Hematopoietic multipotent progenitor cell (in vitro differentiated cells): ENCODE data around the gene PRKD3. TPM values are rescaled to one million over a fixed set of nuclear protein-coding genes. Genes with fewer than 3 reads are reported as not detected.

Experiments
- DNase-seq, 3 donors: peaks; one replicate each; pipeline ENCODE4 v3.0.0-alpha.2; 2011 to 2015; ENCODE audit warnings: low read depth in 2 of 3, low spot score in 2 of 3
- total RNA-seq: library from RNA; depleted of rRNA; stranded (reverse); fragments of >200 nt; gene quantifications from one replicate; pipeline ENCODE4 v1.2.3, GENCODE V29; 2012

PRKD3 gene
- total RNA-seq, 1 donor: 27.5 TPM

DNA sequence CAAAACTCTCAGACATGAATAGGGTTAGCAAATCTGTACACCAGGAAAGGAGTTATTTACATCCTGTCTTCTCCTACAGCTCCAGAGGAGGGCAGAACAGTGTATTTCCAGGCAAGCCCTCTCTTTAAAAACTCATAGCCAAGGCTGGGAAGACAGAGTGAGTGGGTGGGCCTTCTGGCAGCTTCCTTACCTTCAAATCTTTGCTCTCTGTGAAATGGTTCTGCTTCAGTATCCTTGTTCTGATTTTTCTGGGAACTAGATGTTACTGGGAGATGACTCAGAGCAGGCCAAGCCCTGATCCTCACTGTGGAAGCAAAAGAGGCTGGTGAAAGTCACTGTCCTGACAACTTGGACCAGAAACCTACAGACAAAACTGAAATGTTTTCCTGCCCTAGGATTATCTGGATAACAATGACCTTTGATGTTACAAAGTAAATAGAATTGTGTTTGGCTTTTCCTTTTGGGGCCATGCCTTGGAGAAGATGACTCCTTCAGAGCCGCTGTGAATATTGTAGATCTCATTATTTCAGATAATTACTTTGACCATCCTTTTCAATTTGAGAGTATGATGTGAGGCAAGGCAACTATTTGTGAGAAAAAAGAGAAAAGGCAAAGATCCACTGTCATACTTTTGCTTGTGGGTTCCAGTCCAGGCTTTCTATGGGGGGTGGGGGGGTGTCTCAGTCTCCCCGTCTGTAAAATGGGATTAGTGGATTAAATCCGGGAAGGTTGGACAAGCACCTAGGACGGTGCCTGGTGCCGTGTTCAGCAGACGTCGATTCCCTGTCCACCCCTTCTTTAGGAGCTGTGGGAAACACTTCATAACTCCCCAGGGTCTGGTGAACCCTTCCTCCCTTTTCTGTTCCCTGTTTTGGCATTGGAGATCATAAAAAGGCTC, 19.2 kb upstream of the PRKD3 start:
- DNase-seq: peak in 1 of 3 donors; percentile 29

DNA sequence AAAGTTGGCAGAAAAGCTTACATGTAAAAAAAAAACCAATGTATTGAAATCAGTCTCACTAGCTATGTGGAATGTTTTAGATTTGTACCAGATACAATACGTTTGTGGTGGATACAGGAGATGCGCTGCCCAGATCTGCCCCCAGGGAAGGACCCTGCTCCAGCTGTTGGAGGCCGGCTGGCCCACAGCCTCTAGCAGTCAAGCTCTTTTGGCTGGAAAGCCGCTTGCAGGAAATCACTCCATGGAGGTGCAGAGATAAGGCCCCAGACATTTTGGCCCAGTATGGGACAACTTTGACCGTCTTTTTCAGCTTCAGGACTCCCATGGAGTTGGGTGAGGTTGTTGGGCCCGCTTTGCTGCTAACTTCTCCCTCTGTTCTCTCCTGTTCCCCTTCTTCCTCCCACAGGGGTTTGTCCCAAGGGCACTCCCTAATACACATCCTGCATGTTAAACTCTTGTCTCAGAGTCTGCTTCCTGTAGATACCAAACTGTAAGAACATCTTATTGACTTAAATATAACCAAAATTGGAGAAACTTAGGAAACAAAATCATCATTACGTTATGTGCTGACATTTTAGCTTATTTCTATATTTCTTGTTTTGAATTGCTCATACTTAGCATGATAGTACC, 18.1 kb upstream of the PRKD3 start:
- DNase-seq: no peak

DNA sequence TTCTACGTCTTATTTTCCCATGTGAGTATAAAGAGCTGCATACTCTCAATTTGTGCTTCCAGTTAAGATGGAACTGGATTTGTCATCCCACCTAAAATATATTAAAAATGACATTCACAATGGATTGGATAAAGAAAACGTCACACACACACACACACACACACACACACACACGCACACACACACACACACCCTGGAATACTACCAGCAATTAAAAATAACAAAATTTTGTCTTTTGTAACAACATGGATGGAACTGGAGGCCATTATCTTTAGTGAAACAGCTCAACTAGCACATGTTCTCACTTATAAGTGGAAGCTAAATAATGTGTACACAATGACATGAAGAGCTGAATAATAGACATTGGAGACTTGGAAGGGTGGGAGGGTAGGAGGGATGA, 16.0 kb upstream of the PRKD3 start:
- DNase-seq: no peak

DNA sequence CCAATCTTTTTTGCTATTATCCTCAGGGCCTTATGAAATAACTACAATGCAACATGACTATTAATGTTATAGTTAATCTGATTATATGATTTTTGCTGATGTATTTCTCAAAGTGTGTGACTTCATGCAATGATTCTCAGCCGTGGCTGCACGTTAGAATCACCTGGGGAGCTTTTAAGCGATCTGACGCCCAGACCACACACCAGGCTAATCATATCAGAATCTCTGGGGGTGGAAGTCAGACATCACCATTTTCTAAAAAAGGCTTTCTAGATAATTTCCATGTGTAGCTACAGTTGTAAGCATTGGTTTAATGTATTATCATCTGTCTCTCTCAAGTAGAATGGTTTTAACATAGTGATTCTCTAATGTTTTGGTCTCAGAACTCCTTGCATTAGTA, 14.3 kb upstream of the PRKD3 start:
- no peak for DNase-seq

DNA sequence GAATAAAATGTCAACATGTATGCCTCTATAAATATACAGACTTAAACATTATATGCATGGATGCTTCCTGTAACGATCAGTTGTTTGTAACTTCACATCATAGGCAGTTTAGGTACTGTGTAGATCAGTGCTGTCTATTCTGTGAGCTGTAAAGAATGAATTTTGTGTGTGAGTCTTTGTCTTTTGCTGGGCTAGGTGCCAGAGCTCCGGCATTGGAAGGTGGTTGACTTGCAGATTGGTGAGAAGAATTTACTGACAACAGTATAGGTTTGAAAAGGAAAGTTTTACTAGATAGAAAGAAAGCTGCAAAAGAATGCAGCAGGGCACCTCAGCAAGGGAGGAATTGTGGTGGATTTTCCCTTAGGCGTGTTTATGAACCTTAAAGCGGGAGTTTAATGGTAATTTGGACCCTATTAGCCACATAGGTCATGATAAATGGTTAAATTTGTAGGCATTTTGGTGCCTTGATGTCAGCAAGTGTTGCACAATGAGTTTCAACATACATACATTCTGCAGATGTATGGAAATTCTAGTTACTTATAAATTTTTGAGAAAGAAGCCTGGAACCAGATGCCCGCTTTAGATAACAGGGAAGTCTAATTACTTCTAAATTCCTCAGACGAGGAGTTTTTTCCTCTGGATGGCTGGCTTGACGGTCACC, 13.1 kb upstream of the PRKD3 start:
- no peak for DNase-seq

DNA sequence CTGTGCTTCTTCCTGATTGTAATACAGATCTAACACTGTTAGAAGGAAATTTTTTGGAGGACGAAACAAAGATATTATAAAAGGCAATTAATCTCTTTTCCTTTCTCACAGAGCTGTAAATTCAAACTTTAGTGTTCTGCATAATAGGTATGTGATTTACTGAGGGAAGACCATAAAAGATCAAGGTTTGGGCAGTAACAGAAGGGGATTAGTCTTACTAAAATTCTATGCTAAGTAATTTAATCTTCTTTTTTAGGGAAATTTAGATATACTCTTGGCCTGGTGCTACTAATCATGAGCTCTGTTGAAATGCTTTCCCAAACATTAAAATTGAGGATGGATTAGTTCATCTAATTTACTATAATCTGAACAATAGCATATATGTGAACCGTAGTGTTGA, 11.0 kb upstream of the PRKD3 start:
- no peak for DNase-seq

DNA sequence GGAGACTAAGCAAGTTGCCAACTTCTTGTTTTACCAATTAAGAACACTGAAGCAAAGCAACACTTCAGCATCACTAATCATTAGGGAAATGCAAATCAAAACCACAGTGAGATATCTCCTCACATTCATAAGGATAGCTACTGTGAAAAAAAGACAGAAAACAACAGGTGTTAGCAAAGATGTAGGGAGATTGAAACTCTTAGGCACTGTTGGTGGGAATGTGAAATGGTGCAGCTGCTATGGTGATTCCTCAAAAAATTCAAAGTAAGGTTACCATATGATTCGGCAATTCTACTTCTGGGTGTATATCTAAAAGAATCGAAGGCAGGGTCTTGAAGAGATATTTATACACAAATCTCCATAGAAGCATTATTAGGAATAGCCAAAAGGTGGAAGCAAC, 8.6 kb upstream of the PRKD3 start:
- DNase-seq: no peak

DNA sequence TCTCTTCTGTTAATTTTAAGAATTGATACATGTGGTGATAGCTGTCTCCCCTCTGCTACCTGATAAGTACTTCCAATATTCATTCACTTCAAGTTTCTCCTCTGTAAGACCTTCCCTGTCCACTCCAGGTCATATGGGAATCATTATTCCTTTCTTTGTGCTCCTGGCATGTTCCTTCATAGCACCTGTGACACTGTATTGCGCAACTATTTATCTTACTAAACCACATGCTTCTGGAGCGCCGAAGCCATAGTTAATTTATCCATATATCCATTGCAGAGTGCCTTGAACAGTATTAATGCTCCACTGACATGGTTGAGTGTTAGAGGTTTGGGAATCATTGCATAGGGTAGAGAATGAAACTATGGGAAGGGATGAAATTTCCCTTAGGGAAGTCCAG, 7.9 kb upstream of the PRKD3 start:
- DNase-seq: no peak

DNA sequence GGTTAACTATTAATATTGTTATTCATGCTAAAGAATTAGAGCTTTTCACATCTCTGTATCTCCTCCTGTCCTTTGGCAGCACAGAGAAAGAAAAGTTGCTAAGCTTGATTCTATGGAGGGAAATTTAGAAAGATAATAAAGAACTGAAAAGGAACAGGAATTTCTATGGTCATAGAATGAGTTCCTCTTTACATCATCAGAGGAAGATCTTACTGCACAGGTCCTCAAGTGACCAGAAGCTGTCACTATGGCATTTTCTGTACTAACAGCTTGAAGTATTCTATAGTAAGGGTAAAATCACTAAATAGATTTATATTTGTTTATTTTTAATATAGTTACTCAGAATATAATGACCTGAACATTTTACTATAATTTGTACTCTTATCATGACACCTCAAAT, 6.0 kb upstream of the PRKD3 start:
- no peak for DNase-seq

DNA sequence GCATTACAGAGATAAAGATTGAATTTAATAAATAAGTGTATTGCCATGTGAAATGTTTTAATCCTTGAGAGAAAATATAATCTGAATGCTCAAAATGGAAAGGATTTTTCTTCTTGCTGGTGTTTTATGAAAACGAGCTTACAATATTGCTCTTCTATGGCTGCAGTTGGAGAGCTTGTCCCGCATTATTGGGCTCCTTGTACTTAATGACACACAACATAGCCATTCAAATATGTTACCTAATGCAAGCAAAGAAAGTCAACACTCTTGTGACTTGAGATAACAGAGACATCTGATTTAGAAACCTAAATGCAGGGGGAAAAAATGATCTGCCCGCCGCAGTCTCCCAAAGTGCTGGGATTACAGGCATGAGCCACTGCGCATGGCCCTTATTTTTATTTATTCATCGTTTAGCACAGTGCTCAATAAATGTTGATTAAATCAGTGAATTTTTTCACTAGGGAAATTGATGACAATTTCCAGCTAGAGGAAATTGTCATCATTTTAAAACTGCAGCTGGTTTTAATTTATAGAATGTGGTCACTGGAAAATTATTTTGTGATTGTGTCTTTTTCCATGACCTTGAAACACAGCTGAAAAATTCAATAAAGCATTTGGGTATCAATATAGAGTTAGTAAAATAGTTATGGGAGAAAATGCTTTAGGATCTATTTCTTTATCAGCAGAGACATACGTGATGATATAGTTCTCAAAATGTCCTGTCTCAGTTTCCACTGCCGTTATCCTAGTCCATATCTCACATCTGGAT, 2.4 kb upstream of the PRKD3 start:
- no peak for DNase-seq

DNA sequence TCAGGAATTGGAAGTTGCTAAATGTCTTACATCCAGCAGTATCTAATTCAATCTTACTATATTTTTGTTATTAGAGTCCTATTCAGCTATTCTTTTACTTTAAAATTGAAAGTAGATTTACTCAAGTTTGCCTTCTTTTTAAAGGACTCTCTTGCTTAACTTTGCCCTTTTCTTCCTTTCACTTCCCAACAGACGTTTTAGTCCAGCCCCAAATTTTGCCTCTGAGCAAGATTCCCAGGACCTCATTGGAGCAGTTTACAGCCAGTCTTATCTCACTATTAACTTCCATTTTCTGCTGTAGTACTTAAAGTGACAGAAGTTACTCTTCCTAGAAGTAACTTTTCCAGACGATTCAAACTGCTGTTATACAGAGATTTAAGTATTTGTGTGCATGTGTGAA, 1.7 kb upstream of the PRKD3 start:
- no peak for DNase-seq

DNA sequence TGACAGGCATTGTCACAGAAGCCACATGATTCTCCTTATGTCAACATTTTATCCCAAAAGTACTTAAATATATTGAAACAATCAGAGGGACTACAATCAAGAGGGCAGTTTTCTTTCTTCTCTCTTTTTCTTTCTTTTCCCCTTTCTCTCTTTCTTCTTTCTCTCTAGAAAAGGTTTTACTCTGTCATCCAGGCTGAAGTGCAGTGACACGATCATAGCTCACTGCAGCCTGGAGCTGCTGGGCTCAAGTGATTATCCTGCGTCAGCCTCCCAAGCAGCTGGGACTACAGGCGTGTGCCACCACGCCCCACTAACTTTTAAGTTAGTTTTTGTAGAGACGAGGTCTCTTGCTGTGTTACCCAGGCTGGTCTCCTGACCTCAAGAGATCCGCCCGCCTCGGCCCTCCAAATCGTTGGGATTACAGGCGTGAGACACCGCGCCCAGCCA, 1.0 kb upstream of the PRKD3 start:
- DNase-seq: no peak

DNA sequence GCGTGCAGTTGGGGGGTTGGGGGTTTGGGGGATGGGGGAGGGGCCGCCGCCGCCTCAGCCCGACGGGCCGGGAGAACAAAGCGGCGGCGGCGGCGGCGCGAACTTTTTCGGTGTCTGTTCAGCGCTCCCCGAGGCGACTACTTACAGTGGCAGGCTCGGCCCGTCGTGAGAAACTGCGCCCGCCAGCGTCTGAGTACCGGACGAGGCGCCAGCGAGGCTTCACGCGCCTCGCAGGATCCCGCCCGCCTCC, 172 bp downstream of the PRKD3 start:
- peak in 2 of 3 donors; percentile 81 to 83 for DNase-seq

DNA sequence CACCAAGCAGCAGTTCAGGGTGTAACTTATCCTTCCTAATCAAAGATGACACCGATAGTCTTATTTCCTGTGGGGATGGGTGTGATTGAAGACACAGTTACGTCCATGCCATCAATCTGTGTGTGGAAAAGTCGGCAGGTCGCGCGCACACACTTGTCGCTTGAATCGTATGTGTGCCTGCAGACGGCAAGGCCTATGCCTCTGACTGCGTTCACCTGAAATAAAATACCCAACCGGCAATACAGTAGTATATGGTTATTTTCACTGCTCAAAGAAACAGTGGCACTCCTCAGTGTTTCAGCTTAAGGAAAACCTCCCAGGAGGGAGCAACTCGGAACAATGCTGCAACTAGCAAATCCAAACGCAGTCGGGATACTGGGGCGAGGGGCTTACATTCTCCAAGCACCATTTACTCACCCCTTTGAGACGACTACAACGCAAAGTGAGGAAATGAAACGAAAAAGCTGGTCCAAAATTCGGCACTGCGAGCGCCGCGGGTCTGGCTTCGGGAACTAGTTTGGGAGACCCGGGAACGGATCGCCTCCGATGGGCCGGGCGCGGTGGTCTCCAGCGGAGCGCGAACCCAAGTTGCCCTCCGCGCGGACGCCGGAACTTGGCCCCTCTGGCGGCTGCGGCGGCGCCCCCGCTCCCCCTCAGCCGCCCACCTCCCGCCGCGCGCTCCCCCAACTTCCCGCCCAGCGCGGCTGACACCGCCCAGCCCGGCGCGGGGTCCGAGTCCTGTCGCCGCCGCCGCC, 675 bp downstream of the PRKD3 start:
- peak; percentile 23 to 41 (median 26) for DNase-seq

DNA sequence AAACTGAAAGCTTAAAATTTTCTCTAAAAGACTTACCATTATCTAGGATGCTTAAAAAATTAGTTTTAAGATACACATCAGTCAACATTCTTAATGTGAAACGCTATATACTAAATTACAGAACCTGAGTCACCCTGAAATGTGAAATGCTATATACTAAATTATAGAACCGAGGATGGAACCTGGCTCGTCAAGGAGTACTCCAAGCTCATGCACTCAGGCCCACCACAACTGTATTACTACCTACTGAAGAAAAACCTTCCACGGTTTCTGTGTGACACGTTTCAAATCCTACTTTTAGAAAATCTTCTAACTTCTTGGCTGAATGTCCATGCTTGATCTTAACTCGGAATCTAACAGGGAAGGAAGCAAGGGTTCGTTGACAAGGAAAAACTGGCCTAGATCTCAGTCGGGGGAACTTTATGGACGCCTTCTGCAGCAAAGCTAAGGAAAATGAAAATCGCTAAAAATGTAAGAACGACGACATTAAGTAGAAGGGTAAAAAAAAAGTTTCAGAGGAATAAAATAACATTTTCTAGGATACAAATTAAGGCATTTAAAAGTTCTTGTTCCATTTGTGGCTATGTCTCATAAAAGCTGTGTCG, 1.4 kb downstream of the PRKD3 start:
- DNase-seq: no peak

DNA sequence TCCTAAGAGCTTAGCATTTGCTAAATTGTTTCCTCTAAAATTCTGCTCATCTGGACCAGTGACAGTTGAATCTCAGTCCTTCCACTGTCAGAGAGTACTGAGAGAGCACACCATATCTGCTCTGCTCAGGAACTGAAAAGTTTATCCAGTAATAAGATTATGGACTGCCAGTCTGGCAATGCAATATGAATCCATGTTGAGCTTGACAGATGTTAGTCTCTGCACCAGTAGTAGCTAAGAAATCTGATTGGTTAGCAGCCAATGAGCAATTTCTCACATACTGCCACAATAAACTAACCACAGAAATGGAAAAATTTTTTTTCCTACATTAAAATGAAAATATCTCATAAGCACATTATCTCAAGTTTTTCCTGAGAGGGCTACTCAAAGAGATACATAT, 2.3 kb downstream of the PRKD3 start:
- no peak for DNase-seq

DNA sequence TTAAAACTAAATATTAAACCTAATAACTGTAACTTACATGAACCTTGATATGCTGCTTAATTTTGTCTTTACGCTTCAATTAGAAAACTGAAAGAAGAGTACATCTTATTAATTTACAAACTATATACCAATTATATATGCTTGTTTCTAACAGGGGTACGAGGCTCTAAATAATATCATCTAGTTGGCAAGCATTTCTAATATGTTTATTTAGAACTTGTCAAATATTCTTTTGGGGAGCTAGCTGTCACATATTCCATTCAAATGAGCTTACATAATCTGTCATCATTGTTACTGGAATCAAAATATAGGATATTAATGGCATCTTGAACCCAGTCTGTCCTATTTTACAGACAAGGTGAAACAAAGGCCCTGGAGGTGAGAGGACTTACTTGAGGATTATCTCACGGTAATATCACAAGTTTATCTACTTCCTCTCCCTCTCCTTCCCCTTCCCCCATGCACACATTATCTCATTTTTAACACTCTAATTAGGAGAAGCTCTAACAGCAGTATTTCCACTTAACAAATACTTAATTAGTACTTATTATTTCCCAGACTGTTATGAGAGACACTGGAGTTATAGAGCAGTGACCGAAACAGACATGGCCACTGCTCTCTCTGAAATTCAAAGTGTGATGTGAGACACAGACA, 3.5 kb downstream of the PRKD3 start:
- DNase-seq: no peak

DNA sequence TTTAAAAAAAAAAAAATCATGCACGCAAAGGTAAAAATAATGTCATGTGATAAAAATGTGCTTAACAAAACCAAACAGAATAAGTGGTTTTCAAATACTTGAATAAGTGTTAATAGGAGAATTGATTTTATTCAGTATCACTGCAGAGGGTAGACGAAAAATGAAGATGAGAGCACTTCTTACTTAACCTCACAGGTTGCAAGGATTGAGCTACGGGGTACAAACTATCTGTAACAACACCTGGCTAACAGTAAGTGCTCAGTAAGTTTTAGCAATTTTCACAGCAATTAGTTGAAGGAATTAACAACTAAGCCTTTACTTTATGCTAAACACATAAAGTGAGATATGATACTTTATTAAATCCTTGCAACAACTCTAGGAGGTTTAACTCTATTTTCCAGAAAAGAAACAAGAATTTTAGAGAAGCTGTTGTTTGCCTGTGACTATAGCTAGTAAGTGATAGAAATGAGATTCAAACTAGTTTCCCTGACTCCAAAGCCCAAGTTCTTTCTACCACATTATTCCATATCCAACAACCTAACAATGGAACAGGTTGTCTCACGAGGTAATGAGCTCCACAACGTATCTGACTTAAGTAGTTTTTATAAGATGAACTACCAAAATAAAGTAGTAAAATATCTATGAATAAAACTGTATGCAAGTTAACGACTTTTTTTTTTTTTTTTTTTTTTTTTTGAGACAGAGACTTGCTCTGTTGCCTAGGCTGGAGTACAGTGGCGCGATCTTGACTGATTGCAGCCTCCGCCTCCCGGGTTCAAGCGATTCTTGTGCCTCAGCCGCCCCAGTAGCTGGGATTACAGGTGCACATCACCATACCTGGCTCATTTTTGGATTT, 4.7 kb downstream of the PRKD3 start:
- DNase-seq: no peak

DNA sequence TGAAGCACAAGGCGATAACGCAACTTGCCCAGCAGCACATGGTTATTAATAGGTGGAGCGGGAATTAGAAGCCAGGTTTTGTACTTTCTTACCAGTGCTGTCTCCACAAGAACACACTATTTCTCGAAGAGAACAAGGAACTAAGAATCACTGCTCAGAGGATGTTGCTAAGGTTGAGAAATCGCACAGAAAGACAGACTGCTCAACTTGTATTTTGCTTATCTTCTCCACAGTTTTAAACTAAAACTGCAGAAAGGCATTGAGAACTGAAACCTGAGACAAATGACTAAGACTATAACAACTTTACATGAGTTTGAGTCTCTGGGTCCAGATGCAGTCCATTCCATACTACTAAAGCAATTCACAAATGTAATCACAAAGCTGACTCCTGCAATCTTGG, 6.2 kb downstream of the PRKD3 start:
- DNase-seq: no peak
